Superior temporal gyrus (tissue), 1 donor: ENCODE data around the gene PABPN1L.

Experiments used
- DNase-seq: peaks from one replicate; pipeline ENCODE4 v3.0.0-alpha.2; 2016; ENCODE audit errors: extremely low spot score

Gene PABPN1L

GRCh38 chr16:88851616-88852015 lies 14.8 kb downstream of the PABPN1L start:
- no peak for DNase-seq

- DNase-seq = no peak
Observed at GRCh38 chr16:88850531-88851199, 15.8 kb downstream of the PABPN1L start.

DNA sequence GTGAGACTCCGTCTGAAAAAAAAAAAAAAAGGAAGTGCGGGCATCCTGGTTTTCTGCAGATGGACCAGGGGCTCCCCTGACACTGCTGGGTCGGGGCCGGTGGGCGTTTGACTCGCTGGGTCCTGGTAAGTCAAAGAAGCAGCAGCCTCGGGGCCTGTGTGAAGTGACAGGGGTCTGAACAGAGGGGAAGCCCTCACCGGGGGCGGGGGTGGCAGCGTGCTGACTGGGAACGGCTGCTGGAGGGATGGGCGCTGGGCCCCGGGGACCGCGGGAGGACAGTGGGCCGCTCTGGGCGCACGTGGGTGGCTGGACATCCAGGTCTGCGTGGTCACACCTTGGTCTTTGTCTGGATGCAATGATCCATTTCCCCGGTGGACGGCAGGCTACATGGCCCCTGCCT lies 17.9 kb downstream of the PABPN1L start:
- DNase-seq = no peak

- no peak for DNase-seq
Observed at GRCh38 chr16:88847654-88848053, 18.8 kb downstream of the PABPN1L start.

DNA sequence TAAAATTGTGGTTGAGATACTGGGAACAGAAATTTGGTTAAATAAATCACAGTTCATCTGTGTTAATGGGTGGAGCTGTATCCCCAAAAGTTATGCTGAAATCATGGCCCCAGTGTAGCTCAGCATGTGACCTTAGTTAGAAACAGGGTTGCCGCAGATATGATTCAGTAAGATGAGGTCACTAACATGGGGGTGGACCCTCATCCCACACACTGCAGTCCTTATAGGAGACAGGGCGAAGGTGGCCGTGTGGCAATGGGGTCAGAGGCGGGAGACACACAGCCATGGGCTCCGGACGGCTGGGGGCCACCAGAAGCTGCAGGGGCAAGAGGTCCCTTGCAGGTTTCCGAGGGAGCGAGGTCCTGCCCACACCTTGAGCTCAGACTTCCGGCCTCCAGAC lies 20.4 kb downstream of the PABPN1L start:
- no peak for DNase-seq

- DNase-seq = peak; percentile 8
Observed at GRCh38 chr16:88844419-88845036, 21.9 kb downstream of the PABPN1L start.

GRCh38 chr16:88843256-88843655 lies 23.2 kb downstream of the PABPN1L start:
- DNase-seq = no peak

DNA sequence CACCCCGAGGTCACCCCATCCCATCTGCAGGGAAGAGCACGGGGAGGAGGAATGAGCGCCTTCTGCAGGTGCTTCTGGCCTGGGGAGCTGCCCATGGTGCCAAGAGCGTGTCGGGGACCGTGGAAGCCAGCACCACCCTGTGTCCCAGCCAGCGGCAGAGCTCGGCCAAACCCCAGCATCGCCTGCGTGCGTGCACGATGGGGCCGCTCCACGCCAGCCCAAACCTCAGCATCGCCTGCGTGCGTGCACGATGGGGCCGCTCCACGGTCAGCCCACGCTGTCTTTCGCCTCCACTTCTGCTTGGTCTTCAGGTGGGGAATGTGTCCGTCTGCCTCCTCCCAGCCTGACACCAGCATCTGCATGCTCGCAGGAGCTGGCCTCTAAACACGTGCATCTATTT lies 23.7 kb downstream of the PABPN1L start:
- DNase-seq = no peak

GRCh38 chr16:88842308-88842756 lies 24.1 kb downstream of the PABPN1L start:
- DNase-seq = no peak

- no peak for DNase-seq
Observed at GRCh38 chr16:88841521-88842307, 24.7 kb downstream of the PABPN1L start.

DNA sequence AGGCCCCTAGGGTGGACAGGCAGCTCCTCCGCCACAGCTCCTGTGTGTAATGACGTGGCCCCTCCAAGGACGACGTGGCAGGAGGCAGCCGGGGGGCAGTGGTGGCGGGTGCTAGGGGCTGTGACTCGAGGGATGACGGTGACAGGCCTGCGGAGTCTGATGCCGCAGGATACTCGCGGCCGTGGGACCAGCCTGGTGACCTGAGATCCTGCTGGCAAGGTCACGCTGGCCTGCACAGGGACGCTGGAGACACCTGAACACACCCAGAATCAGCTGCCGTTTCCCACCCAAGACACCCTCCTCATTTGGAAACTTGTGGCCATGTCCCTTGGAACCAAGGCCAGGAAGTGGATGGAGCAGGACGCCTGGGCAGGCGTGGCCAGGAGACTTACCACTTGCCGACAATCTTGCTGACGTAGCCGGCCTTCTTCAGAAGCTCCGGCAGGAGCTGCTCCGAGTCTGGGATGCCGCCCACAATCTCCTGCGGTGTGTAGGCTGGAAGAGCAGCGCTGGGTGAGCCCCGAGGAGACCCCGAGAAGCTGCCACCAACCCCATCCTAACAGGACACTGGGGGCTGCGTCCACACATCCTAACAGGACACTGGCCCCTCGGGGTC lies 25.8 kb downstream of the PABPN1L start:
- no peak for DNase-seq

- no peak for DNase-seq
Observed at GRCh38 chr16:88839745-88840599, 26.5 kb downstream of the PABPN1L start.

- DNase-seq = no peak
Observed at GRCh38 chr16:88839026-88839529, 27.4 kb downstream of the PABPN1L start.

GRCh38 chr16:88838566-88838965 lies 27.9 kb downstream of the PABPN1L start:
- DNase-seq = no peak

DNA sequence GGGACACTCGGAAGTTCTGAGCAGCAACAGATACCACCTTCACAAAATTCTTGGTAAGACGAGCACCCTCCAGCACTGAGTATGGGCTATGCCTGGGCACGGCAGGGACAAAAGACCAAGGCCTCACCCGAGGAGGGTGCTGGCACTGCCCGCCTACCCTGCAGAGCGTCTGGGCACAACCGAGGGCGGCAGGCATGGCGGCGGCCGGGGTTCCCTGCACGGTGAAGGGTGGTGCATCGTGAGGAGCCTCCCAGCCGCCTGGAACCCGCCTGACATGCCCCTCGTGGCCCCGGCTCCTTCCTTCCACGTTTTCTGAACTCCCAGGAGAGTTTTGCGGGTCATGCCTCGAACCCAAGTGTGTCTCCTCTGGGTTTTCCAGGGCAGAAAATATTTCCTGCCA lies 28.7 kb downstream of the PABPN1L start:
- no peak for DNase-seq

GRCh38 chr16:88836791-88837190 lies 29.7 kb downstream of the PABPN1L start:
- no peak for DNase-seq

DNA sequence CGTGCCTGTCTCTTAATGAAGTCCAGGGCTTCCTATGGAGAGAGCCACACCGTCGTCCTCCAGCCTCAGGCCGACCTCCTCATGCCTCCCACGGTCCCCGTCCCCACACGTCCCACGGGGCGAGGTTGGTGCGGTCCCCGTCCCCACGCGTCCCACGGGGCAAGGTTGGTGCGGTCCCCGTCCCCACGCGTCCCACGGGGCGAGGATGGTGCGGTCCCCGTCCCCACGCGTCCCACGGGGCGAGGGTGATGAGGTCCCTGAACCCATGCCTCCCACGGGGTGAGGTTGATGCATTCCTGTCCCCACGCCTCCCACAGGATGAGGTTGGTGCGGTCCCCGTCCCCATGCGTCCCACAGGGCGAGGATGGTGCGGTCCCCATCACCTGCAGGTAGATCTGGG lies 30.6 kb downstream of the PABPN1L start:
- DNase-seq = no peak

- DNase-seq = no peak
Observed at GRCh38 chr16:88835383-88835782, 31.1 kb downstream of the PABPN1L start.

- DNase-seq = no peak
Observed at GRCh38 chr16:88834670-88835069, 31.8 kb downstream of the PABPN1L start.

DNA sequence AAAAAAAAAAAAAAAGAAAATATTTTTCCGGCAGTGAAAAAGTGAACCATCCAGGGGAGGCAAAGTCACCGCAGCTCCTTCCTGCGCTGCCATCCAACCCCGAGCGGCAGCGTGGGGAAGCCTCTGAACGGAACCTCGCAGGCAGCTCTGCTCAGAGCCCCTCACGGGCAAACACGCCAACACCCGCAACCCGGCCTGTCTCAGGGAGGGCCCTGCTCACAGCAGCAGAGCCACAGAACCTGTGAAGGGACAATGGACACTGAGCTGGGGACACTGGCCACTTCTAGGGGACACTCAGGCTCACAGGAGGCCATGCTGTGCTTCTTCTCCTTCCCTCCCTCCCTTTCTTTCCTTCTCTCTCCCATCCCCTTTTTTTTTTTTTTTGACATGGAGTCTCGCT lies 33.4 kb downstream of the PABPN1L start:
- no peak for DNase-seq

DNA sequence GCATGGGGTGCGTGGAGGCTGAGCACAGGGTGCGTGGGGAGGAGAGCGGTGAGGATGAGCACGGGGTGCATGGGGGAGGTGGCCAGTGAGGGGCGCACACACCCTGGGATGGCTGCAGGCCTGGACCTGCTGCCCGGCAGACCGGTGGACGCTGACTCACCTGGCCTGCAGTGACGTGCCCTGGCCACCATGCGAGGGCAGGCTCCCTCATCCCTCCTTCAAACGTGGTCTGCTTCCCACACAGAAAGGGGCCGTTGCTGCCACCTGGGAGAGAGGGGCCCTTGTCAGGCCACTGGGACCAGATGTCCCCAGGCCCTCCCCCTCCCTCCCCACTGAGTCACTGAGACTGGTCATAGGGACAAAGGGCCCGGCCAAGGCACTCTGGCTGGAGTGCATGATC lies 34.6 kb downstream of the PABPN1L start:
- DNase-seq = no peak
